ENCODE data around the gene INHBA. TPM values are rescaled to one million over a fixed set of nuclear protein-coding genes. Genes with fewer than 3 reads are reported as not detected.

The INHBA gene
- total and polyA plus RNA-seq, 2 donors (not counting 3 experiments of a cell fraction or from before 2014, with no cell fraction given), result 22.9 to 23.2 TPM

DNA sequence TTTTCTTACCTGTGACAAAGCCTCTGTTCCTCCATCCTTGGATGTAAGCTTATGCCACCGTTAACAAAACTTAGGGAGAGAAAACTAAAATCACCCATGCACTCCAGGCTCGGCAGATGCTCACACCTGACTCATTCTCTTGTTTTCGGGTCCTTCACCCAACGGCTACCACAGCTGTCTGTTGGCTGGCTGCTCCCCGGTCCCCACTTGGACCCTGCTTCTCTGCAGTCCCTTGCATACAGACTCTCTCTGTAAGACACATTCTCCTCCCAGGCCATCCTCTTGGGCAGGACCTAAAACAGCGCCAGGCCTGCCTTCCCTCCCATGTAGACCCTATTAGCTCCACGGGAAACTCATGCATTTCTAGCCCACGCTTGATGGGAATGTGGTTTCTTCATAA, 12.1 kb upstream of the INHBA start:
- POLR2A ChIA-PET, result no interaction called here

More for the DNA sequence above, 12.1 kb upstream of the INHBA start:
- dilution Hi-C loops (cut with MboI; ENCODE audit: extremely low pct_ligation_motif_present, low sequenced_read_pairs), result no loop called here
- Histone ChIP-seq H3K4me2 (ENCODE audit: insufficient read depth, low read length) (no peak overlapping the region), H3K4me1 (ENCODE audit: control insufficient read depth, extremely low read depth, insufficient read depth, low read length) (no peaks in the 10 kb centered on the region), H3K27ac (ENCODE audit: insufficient read depth, low read depth, low read length) (no peak overlapping the region), H3K79me2 (ENCODE audit: control insufficient read depth, insufficient read depth, low read length) (no peaks in the 10 kb centered on the region), H3K9me1 (replicated peaks; ENCODE audit: control insufficient read depth, extremely low read depth, insufficient read depth, low read length) (no peaks in the 10 kb centered on the region), H3K4me3 (replicated peaks in 1 of 3; ENCODE audit: insufficient read depth in 1 of 3, low read depth in 1 of 3, low read length in 3 of 3) (no peak overlapping the region), H3K9me3 (replicated peaks; ENCODE audit: control insufficient read depth, insufficient read depth, low read length) (no peaks in the 10 kb centered on the region), H3K36me3 (ENCODE audit: control insufficient read depth in 2 of 2, extremely low read depth in 1 of 2, insufficient read depth in 2 of 2, low read length in 2 of 2) (no peaks in the 10 kb centered on the region), H2AFZ (ENCODE audit: low read depth, low read length) (no peak overlapping the region), H4K20me1 (replicated peaks; ENCODE audit: control insufficient read depth, extremely low read depth, insufficient read depth, low read length) (no peaks in the 10 kb centered on the region), H3K9ac (replicated peaks; ENCODE audit: extremely low read depth, insufficient read depth, low read length) (no peak overlapping the region), H3K27me3 (ENCODE audit: control insufficient read depth in 2 of 2, insufficient read depth in 2 of 2, low read length in 2 of 2) (peaks cover 4 to 7% of the 10 kb centered on the region in 2 experiments)
- no peak for DNase-seq (ENCODE audit: low read depth, low spot score)
- no peak for FAIRE-seq
- BruUV-seq (replicated peaks), result no TSS peak
- intact Hi-C loops (cut with micrococcal nuclease), result no loop called here
- CTCF ChIA-PET, result interaction anchor here (1.0 to 2.2 kb wide), 4 partner anchors 17 to 1482 kb away, joined by 3 to 9 read pairs (median 4); no protein-coding TSS in a partner anchor
- TF ChIP-seq POLR2A (IDR thresholded peaks at IDR 0.05; ENCODE audit: low read depth, low read length) (no peak), EZH2 (IDR thresholded peaks at IDR 0.05; ENCODE audit: borderline replicate concordance, low read depth, low read length, severe bottlenecking) (no peak), POLR2AphosphoS5 (IDR thresholded peaks at IDR 0.05; ENCODE audit: insufficient read depth, low read depth, low read length) (no peak), FOS (IDR thresholded peaks at IDR 0.05; ENCODE audit: borderline replicate concordance, insufficient read depth, low read length) (no peak), GATA2 (IDR thresholded peaks at IDR 0.05; ENCODE audit: insufficient read depth, insufficient read length, low read depth, low read length) (no peak), MYC (IDR thresholded peaks at IDR 0.05; ENCODE audit: low read depth, low read length) (no peak), JUN (IDR thresholded peaks at IDR 0.05; ENCODE audit: borderline replicate concordance, insufficient read depth, insufficient read length, low read depth) (no peak)
- TF ChIP-seq, protein P1, sequence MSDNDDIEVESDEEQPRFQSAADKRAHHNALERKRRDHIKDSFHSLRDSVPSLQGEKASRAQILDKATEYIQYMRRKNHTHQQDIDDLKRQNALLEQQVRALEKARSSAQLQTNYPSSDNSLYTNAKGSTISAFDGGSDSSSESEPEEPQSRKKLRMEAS (IDR thresholded peaks at IDR 0.05; ENCODE audit: insufficient read depth, insufficient read length), result no peak
- TF ChIP-seq, protein P2, sequence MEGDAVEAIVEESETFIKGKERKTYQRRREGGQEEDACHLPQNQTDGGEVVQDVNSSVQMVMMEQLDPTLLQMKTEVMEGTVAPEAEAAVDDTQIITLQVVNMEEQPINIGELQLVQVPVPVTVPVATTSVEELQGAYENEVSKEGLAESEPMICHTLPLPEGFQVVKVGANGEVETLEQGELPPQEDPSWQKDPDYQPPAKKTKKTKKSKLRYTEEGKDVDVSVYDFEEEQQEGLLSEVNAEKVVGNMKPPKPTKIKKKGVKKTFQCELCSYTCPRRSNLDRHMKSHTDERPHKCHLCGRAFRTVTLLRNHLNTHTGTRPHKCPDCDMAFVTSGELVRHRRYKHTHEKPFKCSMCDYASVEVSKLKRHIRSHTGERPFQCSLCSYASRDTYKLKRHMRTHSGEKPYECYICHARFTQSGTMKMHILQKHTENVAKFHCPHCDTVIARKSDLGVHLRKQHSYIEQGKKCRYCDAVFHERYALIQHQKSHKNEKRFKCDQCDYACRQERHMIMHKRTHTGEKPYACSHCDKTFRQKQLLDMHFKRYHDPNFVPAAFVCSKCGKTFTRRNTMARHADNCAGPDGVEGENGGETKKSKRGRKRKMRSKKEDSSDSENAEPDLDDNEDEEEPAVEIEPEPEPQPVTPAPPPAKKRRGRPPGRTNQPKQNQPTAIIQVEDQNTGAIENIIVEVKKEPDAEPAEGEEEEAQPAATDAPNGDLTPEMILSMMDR (IDR thresholded peaks at IDR 0.05; ENCODE audit: extremely low read depth in 1 of 2, insufficient read depth in 1 of 2, low read depth in 1 of 2, low read length in 2 of 2), result no peak
